Activated CD8-positive, alpha-beta T cell treated with anti-CD3 and anti-CD28 coated beads for 36 hours (primary cell): ENCODE results near the gene MED19. TPM values are rescaled to one million over a fixed set of nuclear protein-coding genes. Genes with fewer than 3 reads are reported as not detected.
A peak's percentile ranks its signal among the peaks of the same experiment; 100 is the strongest.

Source experiments
- ATAC-seq: fragments of 200-7000 bp; cut with Tn5 transposase; one replicate; pipeline ENCODE4 v1.10.0; 2021; ENCODE audit warnings: mild to moderate bottlenecking, moderate library complexity
- CTCF ChIA-PET: fragments of 350-600 bp; sonication (Branson Sonifier 250); formaldehyde crosslinking; loops from one replicate; lab custom pipeline; 2021; ENCODE audit warnings: antibody characterized with exemption; lab: Charles Lee
- POLR2A ChIA-PET: fragments of 350-600 bp; sonication (Branson Sonifier 250); formaldehyde crosslinking; loops from one replicate; lab custom pipeline; 2021; ENCODE audit warnings: antibody characterized with exemption; lab: Charles Lee
- DNase-seq: peaks from one replicate; pipeline ENCODE4 v3.0.0-alpha.2; 2020
- H3K27ac Mint-ChIP-seq: one replicate; pipeline ENCODE4 v1.8.0; 2021; ENCODE audit warnings: mild to moderate bottlenecking, mixed read lengths
- H3K27me3 Mint-ChIP-seq: one replicate; pipeline ENCODE4 v1.8.0; 2021; ENCODE audit warnings: mixed read lengths
- H3K36me3 Mint-ChIP-seq: one replicate; pipeline ENCODE4 v1.8.0; 2021; ENCODE audit warnings: low read depth, mixed read lengths
- H3K4me1 Mint-ChIP-seq: one replicate; pipeline ENCODE4 v1.8.0; 2021; ENCODE audit warnings: low read depth, mixed read lengths
- H3K4me3 Mint-ChIP-seq: one replicate; pipeline ENCODE4 v1.8.0; 2021; ENCODE audit warnings: mild to moderate bottlenecking, moderate library complexity, mixed read lengths
- H3K9me3 Mint-ChIP-seq: one replicate; pipeline ENCODE4 v1.8.0; 2021; ENCODE audit warnings: mixed read lengths
- CTCF ChIP-seq: fragments of 200-600 bp; IDR thresholded peaks from one replicate; pipeline ENCODE4 v1.8.0; 2022; ENCODE audit warnings: antibody characterized with exemption, mild to moderate bottlenecking
- intact Hi-C: fragments of 100-400 bp; cut with micrococcal nuclease; formaldehyde crosslinking; loops from one replicate; pipeline ENCODE4 v1.10.0; 2022
- total RNA-seq, 2 experiments: library from RNA; stranded (reverse); gene quantifications; one replicate each; pipeline ENCODE4 v1.2.3, GENCODE V29; 2021

The MED19 gene
- total RNA-seq, 2 experiments from 2014 or later: 9.1 to 10.3 TPM

- no peaks in the 10 kb centered on the region for H3K9me3 Mint-ChIP-seq
- H3K4me3 Mint-ChIP-seq: peak overlapping the region; percentile 90
- no peak for DNase-seq
- TF ChIP-seq CTCF: no peak
- peaks cover 31% of the 10 kb centered on the region for H3K36me3 Mint-ChIP-seq
- H3K27ac Mint-ChIP-seq: no peak overlapping the region
- ATAC-seq: no peak
- peaks cover 26% of the 10 kb centered on the region for H3K4me1 Mint-ChIP-seq
- no peaks in the 10 kb centered on the region for H3K27me3 Mint-ChIP-seq
- intact Hi-C loops: loop anchor here (10.0 kb wide), 1 partner anchor 915 kb away; the partner anchor contains the start of genes LPXN and ZFP91
- ChIA-PET POLR2A (interaction anchor here (0.7 to 3.0 kb wide), 3 partner anchors 8 to 21 kb away, joined by 3 to 28 read pairs (median 3); partner anchors contain the start of gene ZDHHC5), CTCF (interaction anchor here (0.9 to 1.0 kb wide), 2 partner anchors 15 to 141 kb away, joined by 3 to 5 read pairs; no protein-coding TSS in a partner anchor)
Observed at GRCh38 chr11:57659669-57660068, 52.3 kb downstream of the MED19 start.

GRCh38 chr11:57658023-57658361 is 54.0 kb downstream of the MED19 start:
- DNase-seq (no peak), ATAC-seq (no peak)
- Mint-ChIP-seq H3K9me3 (no peaks in the 10 kb centered on the region), H3K27me3 (no peaks in the 10 kb centered on the region), H3K36me3 (peaks cover 31% of the 10 kb centered on the region), H3K4me1 (peaks cover 28% of the 10 kb centered on the region), H3K4me3 (peak overlapping the region; percentile 90), H3K27ac (peak overlapping the region; percentile 97)
- intact Hi-C loops: no loop called here
- no peak for TF ChIP-seq CTCF
- CTCF ChIA-PET: interaction anchor here (1.3 to 1.4 kb wide), 2 partner anchors 13 to 143 kb away, joined by 3 read pairs; no protein-coding TSS in a partner anchor
- POLR2A ChIA-PET: interaction anchor here (0.6 to 3.0 kb wide), 6 partner anchors 9 to 934 kb away, joined by 3 to 28 read pairs (median 3); partner anchors contain the start of genes SELENOH, YPEL4 and ZDHHC5

- Mint-ChIP-seq H3K9me3 (no peaks in the 10 kb centered on the region), H3K27ac (peak within 1 kb of the TSS; percentile 97), H3K4me1 (peaks cover 33% of the 10 kb centered on the region), H3K27me3 (no peaks in the 10 kb centered on the region), H3K36me3 (peaks cover 27% of the 10 kb centered on the region), H3K4me3 (peak within 1 kb of the TSS; percentile 90)
- TF ChIP-seq CTCF: no peak
- peak; percentile 98 for ATAC-seq
- CTCF ChIA-PET: interaction anchor here (1.1 to 1.4 kb wide), 7 partner anchors 9 to 143 kb away, joined by 3 to 9 read pairs (median 4); partner anchors contain the start of gene UBE2L6
- DNase-seq: peak; percentile 100
- POLR2A ChIA-PET: interaction anchor here (0.6 to 3.0 kb wide), 9 partner anchors 8 to 935 kb away, joined by 3 to 28 read pairs (median 3); partner anchors contain the start of genes SELENOH, UBE2L6, YPEL4 and ZDHHC5
- intact Hi-C loops: loop anchor here (1.0 kb wide), 1 partner anchor 10 kb away; no protein-coding TSS in a partner anchor
Observed at GRCh38 chr11:57657194-57658022, 54.6 kb downstream of the MED19 start, which contains the start of gene CLP1. CLP1 (plus strand) TSS chr11:57657762; CDS start chr11:57659477, 1,715 bp downstream.

DNA sequence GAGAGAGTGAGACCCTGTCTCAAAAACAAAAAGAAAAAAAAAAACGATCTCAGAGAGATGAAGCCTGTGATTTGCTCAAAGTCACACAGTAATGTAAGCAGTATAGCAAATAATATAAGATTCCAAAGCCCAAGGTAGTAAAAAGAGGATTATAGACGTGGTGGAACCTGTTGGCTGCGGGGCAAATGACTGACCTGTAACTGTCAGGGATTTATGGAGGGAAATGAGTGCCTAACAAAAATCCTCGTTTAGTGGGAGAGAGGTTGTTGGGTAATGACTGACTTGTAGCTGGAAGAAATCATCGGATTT is 55.2 kb downstream of the MED19 start:
- intact Hi-C loops: loop anchor here (1.0 kb wide), 1 partner anchor 10 kb away; no protein-coding TSS in a partner anchor
- Mint-ChIP-seq H3K27me3 (no peaks in the 10 kb centered on the region), H3K9me3 (no peaks in the 10 kb centered on the region), H3K27ac (peak overlapping the region; percentile 97), H3K4me3 (peak overlapping the region; percentile 90), H3K36me3 (peaks cover 23% of the 10 kb centered on the region), H3K4me1 (peaks cover 30% of the 10 kb centered on the region)
- ChIA-PET POLR2A (interaction anchor here (0.8 to 3.0 kb wide), 4 partner anchors 10 to 115 kb away, joined by 3 to 28 read pairs (median 4); partner anchors contain the start of genes UBE2L6 and ZDHHC5), CTCF (interaction anchor here (1.1 to 1.3 kb wide), 5 partner anchors 10 to 130 kb away, joined by 3 to 9 read pairs (median 4); partner anchors contain the start of gene UBE2L6)
- ATAC-seq (no peak), DNase-seq (no peak)
- no peak for TF ChIP-seq CTCF

Other genes starting within 250 kb of the MED19 start
- 10 to 100 TPM; 32.1 to 34.0 TPM for gene SLC43A1, start 196.5 kb downstream of the MED19 start, total RNA-seq
- gene TIMM10, start 181.5 kb downstream of the MED19 start, total RNA-seq: 10 to 100 TPM; 75.2 to 84.2 TPM
- not detected for gene SMTNL1, start 174.6 kb downstream of the MED19 start, total RNA-seq
- gene UBE2L6, start 144.5 kb downstream of the MED19 start, total RNA-seq: 100 to 1,000 TPM; 148 to 159 TPM
- gene SERPING1, start 114.5 kb downstream of the MED19 start, total RNA-seq: not detected
- gene YPEL4, start 62.3 kb downstream of the MED19 start, total RNA-seq: under 1 TPM; 0.43 to 0.54 TPM
- 10 to 100 TPM; 16.2 to 16.9 TPM for gene CLP1, start 54.5 kb downstream of the MED19 start, total RNA-seq
- gene ZDHHC5, start 44.1 kb downstream of the MED19 start, total RNA-seq: 10 to 100 TPM; 53.7 to 54.8 TPM
- 10 to 100 TPM; 53.1 to 58.6 TPM for gene TMX2, start 378 bp upstream of the MED19 start, total RNA-seq
- gene SELENOH, start 29.3 kb upstream of the MED19 start, total RNA-seq: 100 to 1,000 TPM; 257 to 265 TPM
- not detected for gene BTBD18, start 39.6 kb upstream of the MED19 start, total RNA-seq
- gene CTNND1, start 49.6 kb upstream of the MED19 start, total RNA-seq: 1 to 10 TPM; 7.3 to 7.9 TPM